Mesenchymal stem cell (in vitro differentiated cells and primary cell): ENCODE results near the gene SKIL.

Experiments
- DNase-seq: peaks from one replicate; pipeline ENCODE4 v3.0.0-alpha.2; 2013
- H2AFZ ChIP-seq: one replicate; pipeline ENCODE4 v1.6.1; 2013; ENCODE audit warnings: low read depth, mild to moderate bottlenecking, control low read depth, inconsistent platforms, low read length, moderate library complexity
- H2AK5ac ChIP-seq: 2 replicates; pipeline ENCODE4 v1.6.1; 2013; ENCODE audit warnings: low read length, moderate library complexity, mild to moderate bottlenecking, inconsistent platforms; ENCODE audit not compliant: severe bottlenecking
- H2BK120ac ChIP-seq: one replicate; pipeline ENCODE4 v1.6.1; 2013; ENCODE audit warnings: low read depth, mild to moderate bottlenecking, inconsistent platforms, low read length, moderate library complexity
- H2BK12ac ChIP-seq, 2 experiments: one replicate each; pipeline ENCODE4 v1.6.1; 2013; ENCODE audit warnings: inconsistent platforms in 2 of 2, low read length in 2 of 2, mild to moderate bottlenecking in 2 of 2, moderate library complexity in 2 of 2, control low read depth in 1 of 2
- H2BK15ac ChIP-seq: one replicate; pipeline ENCODE4 v1.6.1; 2013; ENCODE audit warnings: mild to moderate bottlenecking, low read depth, inconsistent platforms; ENCODE audit not compliant: poor library complexity, severe bottlenecking
- H2BK5ac ChIP-seq: 2 replicates; pipeline ENCODE4 v1.6.1; 2013; ENCODE audit warnings: low read depth, mild to moderate bottlenecking, low read length, control low read depth, inconsistent platforms; ENCODE audit not compliant: poor library complexity, severe bottlenecking
- H3K14ac ChIP-seq, 2 experiments: one replicate each; pipeline ENCODE4 v1.6.1; 2013; ENCODE audit warnings: inconsistent platforms in 2 of 2, low read length in 2 of 2, control low read depth in 1 of 2, mild to moderate bottlenecking in 1 of 2, moderate library complexity in 1 of 2
- H3K18ac ChIP-seq, 2 experiments: one replicate each; pipeline ENCODE4 v1.6.1; 2013; ENCODE audit warnings: inconsistent platforms in 2 of 2, low read length in 2 of 2, control low read depth in 1 of 2, low read depth in 1 of 2, mild to moderate bottlenecking in 1 of 2
- H3K23ac ChIP-seq, 2 experiments: one replicate each; pipeline ENCODE4 v1.6.1; 2013; ENCODE audit warnings: inconsistent platforms in 2 of 2, low read length in 2 of 2, mild to moderate bottlenecking in 2 of 2, moderate library complexity in 2 of 2, control low read depth in 1 of 2
- H3K27ac ChIP-seq: 2 replicates; pipeline ENCODE4 v1.5.1; 2013; ENCODE audit warnings: mild to moderate bottlenecking, moderate library complexity, low read length, control low read depth, inconsistent platforms; ENCODE audit not compliant: poor library complexity, severe bottlenecking
- H3K27me3 ChIP-seq, 2 experiments: 2 replicates each; pipeline versions ENCODE4 v1.6.1 to v1.7.0; 2013; ENCODE audit warnings: low read length in 2 of 2, mild to moderate bottlenecking in 2 of 2, moderate library complexity in 2 of 2, control low read depth in 1 of 2, inconsistent platforms in 1 of 2; ENCODE audit not compliant: control insufficient read depth in 1 of 2, insufficient read depth in 1 of 2
- H3K36me3 ChIP-seq, 2 experiments: 2 replicates each; pipeline versions ENCODE4 v1.6.1 to v1.7.0; 2013; ENCODE audit warnings: low read length in 2 of 2, control low read depth in 1 of 2, inconsistent platforms in 1 of 2, low read depth in 1 of 2, mild to moderate bottlenecking in 1 of 2; ENCODE audit not compliant: insufficient read depth in 2 of 2, control insufficient read depth in 1 of 2
- H3K4ac ChIP-seq, 2 experiments: one replicate each; pipeline ENCODE4 v1.6.1; 2013; ENCODE audit warnings: inconsistent platforms in 2 of 2, low read length in 2 of 2, mild to moderate bottlenecking in 2 of 2, moderate library complexity in 2 of 2, control low read depth in 1 of 2, low read depth in 1 of 2
- H3K4me1 ChIP-seq: 2 replicates; pipeline ENCODE4 v1.6.1; 2013; ENCODE audit warnings: low read depth, low read length, control low read depth; ENCODE audit not compliant: control insufficient read depth, insufficient read depth
- H3K4me2 ChIP-seq: 2 replicates; pipeline ENCODE4 v1.6.1; 2013; ENCODE audit warnings: low read length, mild to moderate bottlenecking, inconsistent platforms; ENCODE audit not compliant: poor library complexity, severe bottlenecking
- H3K4me3 ChIP-seq, 2 experiments: 2 replicates each; pipeline versions ENCODE4 v1.5.1 to v1.7.0; 2013; ENCODE audit warnings: low read length in 2 of 2, mild to moderate bottlenecking in 2 of 2, control low read depth in 1 of 2, low read depth in 1 of 2; ENCODE audit not compliant: insufficient read depth in 1 of 2
- H3K79me1 ChIP-seq: replicated peaks from 2 replicates; pipeline ENCODE4 v1.6.1; 2013; ENCODE audit warnings: mild to moderate bottlenecking, control low read depth, low read length, inconsistent platforms; ENCODE audit not compliant: poor library complexity, severe bottlenecking
- H3K9ac ChIP-seq: 2 replicates; pipeline ENCODE4 v1.7.0; 2013; ENCODE audit warnings: mild to moderate bottlenecking, low read length, moderate library complexity
- H3K9me3 ChIP-seq: 2 replicates; pipeline ENCODE4 v1.7.0; 2013; ENCODE audit warnings: mild to moderate bottlenecking, low read length; ENCODE audit not compliant: control insufficient read depth
- H4K8ac ChIP-seq: one replicate; pipeline ENCODE4 v1.6.1; 2013; ENCODE audit warnings: inconsistent platforms, mild to moderate bottlenecking, low read length, moderate library complexity
- H4K91ac ChIP-seq: one replicate; pipeline ENCODE4 v1.6.1; 2013; ENCODE audit warnings: mild to moderate bottlenecking, low read length, inconsistent platforms
- WGBS: methylation state at CpG from one replicate; pipeline ENCODE4 v1.1.7; 2013; ENCODE audit warnings: mixed read lengths; 5-methylcytosine and 5-hydroxymethylcytosine counted together

Gene SKIL

DNA sequence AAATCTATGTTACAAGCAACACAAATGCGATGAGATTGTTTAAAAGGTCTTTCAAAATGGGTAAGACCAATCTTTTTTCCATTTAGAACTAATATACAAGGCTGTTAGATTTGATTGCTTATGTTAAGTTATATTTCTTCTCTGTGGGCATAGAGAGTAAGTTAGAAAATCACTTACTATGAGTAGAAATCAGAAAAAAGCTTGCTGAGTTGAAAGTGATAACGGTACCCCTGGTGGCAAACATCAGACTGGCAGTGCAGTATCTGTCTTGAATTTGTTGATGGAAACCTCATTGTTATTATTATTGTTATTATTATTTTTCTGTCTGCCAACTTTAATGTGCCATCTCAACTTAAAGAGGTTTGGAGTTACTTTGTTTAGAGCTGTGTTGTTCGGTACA lies 73.5 kb downstream of the SKIL start:
- WGBS, result 29% methylated on average over 1 of the region's 3 CpGs
- Histone ChIP-seq H4K8ac (no peak overlapping the region), H3K4me3 (peak overlapping the region in 1 of 2 experiments; percentile 24), H3K9me3 (no peaks in the 10 kb centered on the region), H2BK120ac (no peak overlapping the region), H3K4ac (no peak overlapping the region), H3K79me1 (no peaks in the 10 kb centered on the region), H3K14ac (no peak overlapping the region), H3K18ac (no peak overlapping the region), H3K4me2 (no peak overlapping the region), H2BK15ac (no peak overlapping the region), H3K4me1 (no peaks in the 10 kb centered on the region), H3K27me3 (no peaks in the 10 kb centered on the region), H4K91ac (no peak overlapping the region), H2BK12ac (no peak overlapping the region), H2AK5ac (no peak overlapping the region), H2AFZ (no peak overlapping the region), H3K36me3 (peaks cover 5 to 99% of the 10 kb centered on the region in 2 experiments), H3K27ac (no peak overlapping the region), H3K9ac (no peak overlapping the region), H3K23ac (no peak overlapping the region), H2BK5ac (no peak overlapping the region)
- DNase-seq, result no peak

GRCh38 chr3:170432416-170432815 lies 74.9 kb downstream of the SKIL start:
- H3K4ac ChIP-seq, result no peak overlapping the region
- no peak overlapping the region for H3K14ac ChIP-seq
- H2BK12ac ChIP-seq, result no peak overlapping the region
- H3K4me2 ChIP-seq, result no peak overlapping the region
- no peak overlapping the region for H3K4me3 ChIP-seq
- no peak overlapping the region for H2BK5ac ChIP-seq
- DNase-seq, result no peak
- H2BK15ac ChIP-seq, result no peak overlapping the region
- no peaks in the 10 kb centered on the region for H3K9me3 ChIP-seq
- no peak overlapping the region for H2BK120ac ChIP-seq
- H3K23ac ChIP-seq, result peak overlapping the region in 1 of 2 experiments; percentile 46
- no peaks in the 10 kb centered on the region for H3K4me1 ChIP-seq
- H3K79me1 ChIP-seq, result no peaks in the 10 kb centered on the region
- 97% methylated on average over 14 of the region's 14 CpGs for WGBS
- H2AFZ ChIP-seq, result no peak overlapping the region
- no peak overlapping the region for H4K91ac ChIP-seq
- H3K27ac ChIP-seq, result no peak overlapping the region
- H3K9ac ChIP-seq, result no peak overlapping the region
- no peak overlapping the region for H2AK5ac ChIP-seq
- peaks cover 5 to 99% of the 10 kb centered on the region in 2 experiments for H3K36me3 ChIP-seq
- no peak overlapping the region for H3K18ac ChIP-seq
- no peak overlapping the region for H4K8ac ChIP-seq
- no peaks in the 10 kb centered on the region for H3K27me3 ChIP-seq

DNA sequence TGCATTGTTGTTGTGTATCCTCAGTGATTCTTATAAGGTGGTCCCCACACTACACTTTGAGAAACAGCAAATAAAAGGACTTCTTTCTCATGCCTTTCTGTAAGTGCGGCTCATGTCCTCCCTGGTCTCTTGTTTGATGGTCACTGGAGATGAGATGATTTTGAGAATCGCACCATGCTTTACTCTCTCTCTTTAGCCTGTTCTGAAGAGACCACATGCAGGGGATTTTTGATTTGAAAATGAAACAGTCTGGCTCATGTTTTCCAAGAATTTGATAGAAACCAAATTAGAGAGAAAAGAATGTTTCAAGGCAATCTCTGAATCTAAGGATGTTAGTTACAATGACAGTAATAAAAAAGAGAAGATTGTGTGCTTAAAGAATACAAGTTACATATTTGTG lies 79.2 kb downstream of the SKIL start:
- Histone ChIP-seq H2BK120ac (no peak overlapping the region), H4K91ac (no peak overlapping the region), H3K36me3 (peaks cover 5 to 77% of the 10 kb centered on the region in 2 experiments), H2BK5ac (no peak overlapping the region), H3K4me2 (no peak overlapping the region), H3K4me1 (peaks cover 3% of the 10 kb centered on the region), H2BK15ac (no peak overlapping the region), H3K79me1 (no peaks in the 10 kb centered on the region), H3K27ac (no peak overlapping the region), H2BK12ac (no peak overlapping the region), H3K9ac (no peak overlapping the region), H3K27me3 (no peaks in the 10 kb centered on the region), H3K18ac (no peak overlapping the region), H3K14ac (no peak overlapping the region), H2AK5ac (no peak overlapping the region), H4K8ac (no peak overlapping the region), H3K4me3 (no peak overlapping the region), H2AFZ (no peak overlapping the region), H3K23ac (no peak overlapping the region), H3K9me3 (no peaks in the 10 kb centered on the region), H3K4ac (no peak overlapping the region)
- 100% methylated on average over 2 of the region's 2 CpGs for WGBS
- no peak for DNase-seq

DNA sequence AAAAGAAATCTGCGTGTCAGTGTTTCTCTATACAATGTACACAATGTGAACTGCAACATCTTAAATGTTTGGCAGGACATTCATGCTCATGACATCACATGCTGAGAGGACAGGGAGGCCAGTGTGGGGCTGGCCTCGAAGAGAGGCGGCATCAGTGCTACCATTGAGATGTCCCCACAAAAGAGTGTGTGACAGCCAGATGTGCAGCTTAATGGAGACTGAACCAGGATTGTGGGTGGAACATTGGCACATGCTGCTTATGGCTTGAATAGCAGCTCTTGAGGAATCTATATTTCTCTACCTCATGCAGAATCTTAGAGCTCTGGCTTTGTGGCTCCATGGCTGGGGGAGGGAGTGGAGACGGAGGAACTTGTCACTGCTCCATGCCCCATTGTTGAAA lies 79.7 kb downstream of the SKIL start:
- no peaks in the 10 kb centered on the region for H3K79me1 ChIP-seq
- H4K8ac ChIP-seq, result no peak overlapping the region
- no peak overlapping the region for H3K14ac ChIP-seq
- H3K4me3 ChIP-seq, result no peak overlapping the region
- no peak overlapping the region for H2BK5ac ChIP-seq
- peak overlapping the region in 1 of 2 experiments; percentile 29 for H3K18ac ChIP-seq
- no peaks in the 10 kb centered on the region for H3K27me3 ChIP-seq
- H3K36me3 ChIP-seq, result peaks cover 5 to 72% of the 10 kb centered on the region in 2 experiments
- H3K9ac ChIP-seq, result peak overlapping the region; percentile 54
- no peak overlapping the region for H2AK5ac ChIP-seq
- H3K4me2 ChIP-seq, result no peak overlapping the region
- peak overlapping the region in 1 of 2 experiments; percentile 48 for H2BK12ac ChIP-seq
- peaks cover 3% of the 10 kb centered on the region for H3K4me1 ChIP-seq
- no peak overlapping the region for H3K27ac ChIP-seq
- H3K23ac ChIP-seq, result no peak overlapping the region
- no peak for DNase-seq
- no peak overlapping the region for H2AFZ ChIP-seq
- no peak overlapping the region for H2BK15ac ChIP-seq
- WGBS, result 100% methylated on average over 3 of the region's 4 CpGs
- no peaks in the 10 kb centered on the region for H3K9me3 ChIP-seq
- H2BK120ac ChIP-seq, result no peak overlapping the region
- no peak overlapping the region for H3K4ac ChIP-seq
- H4K91ac ChIP-seq, result no peak overlapping the region
